GM12891 (cell line): Measurements from ENCODE around the gene LRRC8D.

Source experiments
- DNase-seq: peaks from one replicate; pipeline ENCODE4 v3.0.0; 2011; ENCODE audit warnings: low spot score; ENCODE audit not compliant: insufficient read length
- FAIRE-seq: peaks from 2 replicates; lab custom pipeline; 2011; peaks lifted over from hg19 to GRCh38; lab: Jason Lieb, UNC
- PAX5 ChIP-seq: IDR thresholded peaks from 2 replicates; pipeline ENCODE4 v1.6.1; 2011; ENCODE audit warnings: low read length, moderate library complexity, mild to moderate bottlenecking; ENCODE audit not compliant: insufficient read depth, severe bottlenecking
- POLR2A ChIP-seq: IDR thresholded peaks from 2 replicates; pipeline ENCODE4 v1.6.1; 2011; ENCODE audit warnings: low read depth, low read length, control low read depth
- POLR2AphosphoS5 ChIP-seq: IDR thresholded peaks from 2 replicates; pipeline ENCODE4 v1.6.1; 2011; ENCODE audit warnings: low read depth, low read length, control low read depth
- POU2F2 ChIP-seq: IDR thresholded peaks from 2 replicates; pipeline ENCODE4 v1.6.1; 2011; ENCODE audit warnings: low read depth, mild to moderate bottlenecking, control low read depth, low read length, moderate library complexity
- SPI1 ChIP-seq: IDR thresholded peaks from 2 replicates; pipeline ENCODE4 v1.6.1; 2011; ENCODE audit warnings: low read depth, low read length, control low read depth
- TAF1 ChIP-seq: IDR thresholded peaks from 2 replicates; pipeline ENCODE4 v1.6.1; 2011; ENCODE audit warnings: low read depth, low read length, control low read depth

The LRRC8D gene

DNA sequence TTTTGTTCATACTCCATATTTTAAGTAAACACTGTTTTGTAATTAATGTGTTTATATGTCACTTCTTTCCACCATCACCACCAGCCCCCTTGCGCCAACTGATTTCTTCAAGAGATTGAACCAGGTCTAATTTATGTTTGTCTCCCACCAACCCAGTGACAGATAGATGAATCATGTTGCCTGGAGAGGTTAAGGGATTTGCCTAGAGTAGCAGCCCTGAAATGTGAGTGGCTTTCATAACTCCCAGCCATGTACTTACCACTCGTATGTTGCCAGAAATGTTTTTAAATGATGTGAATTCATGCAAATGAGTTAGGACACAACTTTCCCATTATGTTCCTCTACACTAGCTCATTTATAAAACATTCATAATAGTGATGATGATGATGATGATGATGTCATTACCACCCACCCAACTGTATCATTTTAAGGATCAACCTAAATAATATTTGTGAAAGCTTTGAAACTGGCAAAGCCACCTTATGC lies 86.9 kb downstream of the LRRC8D start:
- FAIRE-seq (no peak), DNase-seq (no peak)
- no peak for TF ChIP-seq SPI1
- TF ChIP-seq POLR2AphosphoS5, result no peak
- no peak for TF ChIP-seq POU2F2
- TF ChIP-seq POLR2A, result no peak
- TF ChIP-seq PAX5, result no peak
- no peak for TF ChIP-seq TAF1

DNA sequence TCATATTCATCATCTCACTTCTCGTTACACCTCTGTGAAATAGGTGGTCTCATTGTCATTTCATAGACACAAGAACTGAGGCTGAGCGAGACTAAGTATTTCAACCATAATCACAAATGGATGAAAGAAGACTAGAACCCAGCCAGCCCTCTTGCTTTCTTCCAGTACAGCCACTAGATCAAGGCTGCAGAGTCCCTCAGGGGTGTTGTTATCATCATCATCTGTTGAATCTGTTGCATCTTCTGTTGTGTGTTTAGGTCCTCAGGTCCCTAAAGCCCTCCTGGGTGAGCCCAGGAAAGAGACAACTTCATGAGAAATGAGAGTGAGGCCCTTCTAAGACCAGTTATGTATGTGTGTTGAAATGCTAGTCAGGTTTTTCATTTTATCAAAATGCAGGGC lies 87.4 kb downstream of the LRRC8D start:
- FAIRE-seq (no peak), DNase-seq (no peak)

DNA sequence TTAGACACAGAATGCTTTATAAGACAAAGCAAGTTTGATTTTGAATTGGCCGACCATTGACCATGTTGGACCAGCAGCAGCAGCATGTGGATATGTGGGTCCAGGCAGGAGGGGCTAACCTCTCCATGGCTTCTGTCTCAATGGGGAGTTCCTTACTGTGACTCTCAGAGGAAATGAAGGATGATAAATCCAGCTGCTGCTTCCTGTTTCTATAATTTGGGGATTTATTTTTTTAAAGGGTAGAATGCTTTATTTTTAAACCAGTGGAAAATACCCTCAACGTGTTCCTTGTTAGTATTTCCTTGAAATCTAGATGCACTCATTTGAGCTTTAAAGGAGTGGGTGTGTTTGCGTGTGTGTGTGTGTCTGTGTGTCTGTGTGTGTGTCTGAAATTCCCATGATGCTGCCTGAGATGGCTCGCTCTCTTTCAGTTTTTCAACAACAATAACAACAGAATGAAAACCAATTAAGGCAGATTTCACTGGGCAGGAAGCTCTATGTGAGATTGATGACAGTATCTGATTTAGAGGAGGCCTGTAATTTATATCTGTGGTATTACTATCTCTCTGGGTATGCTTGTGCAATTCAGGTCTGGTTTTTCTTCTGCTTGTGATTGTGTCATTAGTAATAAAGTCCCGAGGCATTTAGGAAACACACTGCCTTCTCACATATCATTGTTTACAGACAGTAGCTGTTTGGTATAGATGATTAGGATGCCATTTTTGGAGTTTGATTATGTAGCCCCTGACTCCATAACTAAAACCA lies 88.0 kb downstream of the LRRC8D start:
- FAIRE-seq (peak; percentile 20), DNase-seq (no peak)

More for the DNA sequence above, 87.4 kb downstream of the LRRC8D start:
- no peak for TF ChIP-seq SPI1
- TF ChIP-seq TAF1, result no peak
- no peak for TF ChIP-seq POU2F2
- no peak for TF ChIP-seq POLR2A
- no peak for TF ChIP-seq PAX5
- TF ChIP-seq POLR2AphosphoS5, result no peak

GRCh38 chr1:89910268-89910667 lies 89.4 kb downstream of the LRRC8D start:
- DNase-seq (no peak), FAIRE-seq (no peak)
- TF ChIP-seq PAX5 (no peak), POU2F2 (no peak), POLR2A (no peak), SPI1 (no peak), TAF1 (no peak), POLR2AphosphoS5 (no peak)

More for the DNA sequence above, 88.0 kb downstream of the LRRC8D start:
- no peak for TF ChIP-seq POU2F2
- TF ChIP-seq POLR2A, result no peak
- no peak for TF ChIP-seq POLR2AphosphoS5
- TF ChIP-seq TAF1, result no peak
- TF ChIP-seq SPI1, result no peak
- TF ChIP-seq PAX5, result no peak

GRCh38 chr1:89910780-89911179 lies 89.9 kb downstream of the LRRC8D start:
- DNase-seq (no peak), FAIRE-seq (no peak)
- TF ChIP-seq POLR2A (no peak), PAX5 (no peak), TAF1 (no peak), SPI1 (no peak), POLR2AphosphoS5 (no peak), POU2F2 (no peak)

DNA sequence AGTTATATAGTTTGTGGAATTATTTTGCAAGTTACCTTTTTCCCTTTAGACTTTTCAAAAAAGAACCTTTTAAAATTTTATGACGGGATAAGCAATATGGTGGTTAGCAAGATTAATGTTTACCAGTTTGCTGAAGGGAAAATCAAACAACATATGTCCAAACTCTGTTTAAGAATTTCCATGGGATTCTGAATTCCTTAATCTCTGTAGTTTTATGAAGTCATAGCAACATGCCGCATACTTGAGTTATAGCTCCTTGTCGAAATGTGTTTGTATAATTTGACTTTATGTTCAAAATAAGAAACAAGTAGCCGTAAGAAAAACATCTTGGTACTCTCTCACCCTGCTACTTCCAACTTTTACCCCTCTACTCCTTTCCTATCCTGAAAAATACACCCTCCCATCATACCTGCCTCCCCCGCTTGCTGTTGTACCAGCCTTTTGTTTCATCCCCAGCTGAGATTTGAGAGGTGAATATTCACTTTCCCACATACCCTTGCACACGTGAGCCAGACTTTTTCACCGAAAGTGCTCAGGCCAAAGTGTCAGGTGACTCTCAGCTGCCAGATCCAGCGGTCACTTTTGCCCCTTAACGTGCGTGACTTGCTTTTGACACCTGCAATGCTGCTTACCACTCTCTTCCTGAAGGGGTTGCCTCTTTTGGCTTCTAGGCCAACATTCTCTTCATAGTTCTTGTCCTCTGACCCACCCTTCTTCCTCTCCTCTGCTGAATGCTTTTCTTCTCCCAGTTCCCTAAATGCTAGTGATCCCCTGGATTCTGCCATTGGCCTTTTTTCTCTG lies 90.6 kb downstream of the LRRC8D start:
- FAIRE-seq (no peak), DNase-seq (no peak)
- no peak for TF ChIP-seq TAF1
- TF ChIP-seq SPI1, result no peak
- no peak for TF ChIP-seq POU2F2
- no peak for TF ChIP-seq POLR2AphosphoS5
- no peak for TF ChIP-seq POLR2A
- TF ChIP-seq PAX5, result no peak

GRCh38 chr1:89912073-89912472 lies 91.2 kb downstream of the LRRC8D start:
- DNase-seq, result no peak
- TF ChIP-seq POLR2A, result no peak
- no peak for TF ChIP-seq PAX5
- TF ChIP-seq POLR2AphosphoS5, result no peak
- TF ChIP-seq SPI1, result no peak
- TF ChIP-seq POU2F2, result no peak
- no peak for TF ChIP-seq TAF1
- no peak for FAIRE-seq

DNA sequence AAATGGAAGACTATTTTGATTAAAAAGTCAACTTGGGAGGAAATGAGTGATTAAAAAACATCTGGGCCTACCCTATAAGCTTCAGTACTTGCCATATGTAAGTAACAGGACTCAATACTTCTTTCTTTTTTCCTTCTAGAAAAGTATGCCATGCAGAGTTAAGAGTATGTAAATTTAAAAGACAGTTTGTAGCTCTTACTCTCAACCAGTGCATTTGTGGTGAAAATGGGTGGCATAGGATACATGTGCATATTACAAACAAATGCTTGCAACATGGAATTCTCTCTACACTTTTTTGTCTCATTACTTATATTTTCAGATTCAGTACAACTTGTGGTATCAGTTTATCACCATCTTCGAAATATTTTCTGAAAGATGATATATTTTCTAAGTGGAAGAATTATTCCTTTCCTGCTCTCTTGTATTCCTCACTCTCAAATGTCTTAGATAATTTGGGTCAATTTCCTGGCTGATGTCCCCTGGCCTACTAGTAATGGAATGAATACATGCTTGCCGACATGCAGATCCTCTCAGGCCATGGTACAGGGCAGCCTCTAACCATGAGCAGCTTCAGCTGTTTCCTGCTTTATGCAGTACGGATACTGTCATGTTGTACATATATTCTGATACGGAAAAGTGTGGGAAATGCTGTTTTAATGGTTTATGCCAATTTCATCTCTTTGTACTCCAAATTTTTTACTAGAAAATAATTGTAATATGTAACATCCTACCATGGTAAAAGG lies 92.7 kb downstream of the LRRC8D start:
- TF ChIP-seq SPI1 (no peak), POLR2A (no peak), POLR2AphosphoS5 (no peak), TAF1 (no peak), POU2F2 (no peak), PAX5 (no peak)
- no peak for FAIRE-seq
- no peak for DNase-seq

DNA sequence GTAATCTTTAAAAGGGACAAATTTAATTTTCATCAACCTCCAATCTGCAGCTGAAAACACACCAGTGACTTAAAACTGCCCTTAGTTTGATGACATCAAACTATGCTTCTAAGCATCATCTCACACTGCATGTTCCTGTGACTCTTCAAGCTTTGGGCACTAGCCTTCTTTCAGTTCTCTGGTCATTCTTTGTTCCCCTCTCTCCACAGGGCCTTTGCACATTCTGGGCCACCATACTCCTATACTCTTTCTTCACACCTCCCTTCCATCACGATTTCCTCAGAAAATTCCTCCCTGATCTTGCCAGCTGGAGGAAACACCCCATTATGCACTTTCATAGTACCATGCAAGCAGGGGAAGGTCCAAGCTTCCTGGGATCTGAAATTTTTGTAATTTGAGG lies 96.5 kb downstream of the LRRC8D start:
- DNase-seq (no peak), FAIRE-seq (no peak)
- TF ChIP-seq POLR2A (no peak), POU2F2 (no peak), TAF1 (no peak), POLR2AphosphoS5 (no peak), SPI1 (no peak), PAX5 (no peak)
